MCF 10A (cell line): Measurements from ENCODE around the gene RPP14. TPM values are rescaled to one million over a fixed set of nuclear protein-coding genes. Genes with fewer than 3 reads are reported as not detected.
"Not testable (repeated sequence)": the region's sequence is repeated elsewhere in the genome, so short reads cannot be mapped to it uniquely, and the experiment has no call there.

ENCODE experiments used
- BruUV-seq: library from RNA; stranded (reverse); fragments of 400-500 nt; replicated peaks from 2 replicates; lab custom pipeline; 2021; lab: Mats Ljungman, UMichigan
- CTCF ChIA-PET: fragments of 300-600 bp; sonication (Branson Sonifier 250); formaldehyde crosslinking; extraction: SDS; loops from one replicate; lab custom pipeline; 2021; ENCODE audit warnings: antibody characterized with exemption, inconsistent platforms; lab: Yijun Ruan, JAX
- POLR2A ChIA-PET: fragments of 300-600, 350-650 bp; sonication (Branson Sonifier 250); formaldehyde crosslinking; extraction: SDS; loops from one replicate; lab custom pipeline; 2020; ENCODE audit warnings: antibody characterized with exemption, inconsistent platforms; lab: Yijun Ruan, JAX
- DNase-seq: peaks from one replicate; pipeline ENCODE4 v3.0.0-alpha.2; 2018; ENCODE audit not compliant: unreplicated experiment
- H3K27ac Mint-ChIP-seq: one replicate; pipeline ENCODE4 v1.8.0; 2022; ENCODE audit warnings: mild to moderate bottlenecking, low read depth, mixed read lengths; ENCODE audit not compliant: unreplicated experiment
- H3K27me3 Mint-ChIP-seq: one replicate; pipeline ENCODE4 v1.8.0; 2022; ENCODE audit warnings: mixed read lengths; ENCODE audit not compliant: insufficient read depth, unreplicated experiment
- H3K36me3 Mint-ChIP-seq: one replicate; pipeline ENCODE4 v1.8.0; 2022; ENCODE audit warnings: mild to moderate bottlenecking, moderate library complexity, mixed read lengths; ENCODE audit not compliant: insufficient read depth, unreplicated experiment
- H3K4me1 Mint-ChIP-seq: one replicate; pipeline ENCODE4 v1.8.0; 2022; ENCODE audit warnings: mixed read lengths; ENCODE audit not compliant: insufficient read depth, unreplicated experiment
- H3K4me3 Mint-ChIP-seq: one replicate; pipeline ENCODE4 v1.8.0; 2022; ENCODE audit warnings: mild to moderate bottlenecking, moderate library complexity, mixed read lengths; ENCODE audit not compliant: unreplicated experiment
- H3K9me3 Mint-ChIP-seq: one replicate; pipeline ENCODE4 v1.8.0; 2022; ENCODE audit warnings: mixed read lengths; ENCODE audit not compliant: unreplicated experiment
- CTCF ChIP-seq: fragments of 200-600 bp; IDR thresholded peaks from one replicate; pipeline ENCODE4 v1.8.0; 2022; ENCODE audit warnings: antibody characterized with exemption, mild to moderate bottlenecking; ENCODE audit not compliant: unreplicated experiment
- intact Hi-C: fragments of 100-400 bp; cut with micrococcal nuclease; formaldehyde crosslinking; loops from 2 replicates; pipeline ENCODE4 v1.14.1; 2022
- total RNA-seq: library from RNA; stranded (reverse); gene quantifications from 2 replicates; pipeline ENCODE4 v1.2.3, GENCODE V29; 2022

Gene RPP14
- total RNA-seq, 1 experiment from 2014 or later = 20.0 TPM

- H3K36me3 Mint-ChIP-seq = peaks cover 18% of the 10 kb centered on the region
- POLR2A ChIA-PET = interaction anchor here (0.7 to 1.0 kb wide), 2 partner anchors 12 to 13 kb away, joined by 3 read pairs; no protein-coding TSS in a partner anchor
- no peaks in the 10 kb centered on the region for H3K9me3 Mint-ChIP-seq
- BruUV-seq = no TSS peak
- peak; percentile 15 for DNase-seq
- TF ChIP-seq CTCF = no peak
- intact Hi-C loops = no loop called here
- no peaks in the 10 kb centered on the region for H3K27me3 Mint-ChIP-seq
- no peak overlapping the region for H3K27ac Mint-ChIP-seq
- no peak overlapping the region for H3K4me3 Mint-ChIP-seq
- peaks cover 5% of the 10 kb centered on the region for H3K4me1 Mint-ChIP-seq
- CTCF ChIA-PET = interaction anchor here (0.5 to 1.5 kb wide), 3 partner anchors 44 to 135 kb away, joined by 3 to 5 read pairs (median 4); no protein-coding TSS in a partner anchor
Observed at GRCh38 chr3:58260261-58260731, 45.7 kb upstream of the RPP14 start.

- DNase-seq = peak; percentile 22
- POLR2A ChIA-PET = interaction anchor here (0.7 to 1.0 kb wide), 2 partner anchors 11 to 13 kb away, joined by 3 read pairs; no protein-coding TSS in a partner anchor
- no peak overlapping the region for H3K27ac Mint-ChIP-seq
- H3K9me3 Mint-ChIP-seq = no peaks in the 10 kb centered on the region
- no peak for TF ChIP-seq CTCF
- intact Hi-C loops = no loop called here
- BruUV-seq = no TSS peak
- H3K27me3 Mint-ChIP-seq = no peaks in the 10 kb centered on the region
- H3K4me3 Mint-ChIP-seq = no peak overlapping the region
- peaks cover 18% of the 10 kb centered on the region for H3K36me3 Mint-ChIP-seq
- CTCF ChIA-PET = interaction anchor here (0.6 to 1.5 kb wide), 2 partner anchors 44 to 134 kb away, joined by 3 to 4 read pairs; no protein-coding TSS in a partner anchor
- H3K4me1 Mint-ChIP-seq = peaks cover 5% of the 10 kb centered on the region
Observed at GRCh38 chr3:58260733-58261132, 45.3 kb upstream of the RPP14 start.

- Mint-ChIP-seq H3K27me3 (no peaks in the 10 kb centered on the region), H3K27ac (no peak overlapping the region), H3K4me1 (no peaks in the 10 kb centered on the region), H3K4me3 (no peak overlapping the region), H3K36me3 (peaks cover 7% of the 10 kb centered on the region), H3K9me3 (no peaks in the 10 kb centered on the region)
- POLR2A ChIA-PET = interaction anchor here (1.4 kb wide), 1 partner anchor 11 kb away, joined by 4 read pairs; no protein-coding TSS in a partner anchor
- BruUV-seq = no TSS peak
- CTCF ChIA-PET = no interaction called here
- intact Hi-C loops = no loop called here
- no peak for DNase-seq
- TF ChIP-seq CTCF = no peak
Observed at GRCh38 chr3:58261954-58262666, 43.9 kb upstream of the RPP14 start.

- CTCF ChIA-PET = interaction anchor here (1.2 kb wide), 1 partner anchor 36 kb away, joined by 3 read pairs; no protein-coding TSS in a partner anchor
- Mint-ChIP-seq H3K4me1 (peaks cover 6% of the 10 kb centered on the region), H3K27ac (no peak overlapping the region), H3K36me3 (peaks cover 5% of the 10 kb centered on the region), H3K27me3 (no peaks in the 10 kb centered on the region), H3K9me3 (no peaks in the 10 kb centered on the region), H3K4me3 (no peak overlapping the region)
- BruUV-seq = no TSS peak
- POLR2A ChIA-PET = interaction anchor here (0.9 kb wide), 1 partner anchor 33 kb away, joined by 3 read pairs; no protein-coding TSS in a partner anchor
- TF ChIP-seq CTCF = no peak
- no peak for DNase-seq
- intact Hi-C loops = no loop called here
Observed at GRCh38 chr3:58266577-58266976, 39.5 kb upstream of the RPP14 start.

GRCh38 chr3:58267543-58267942 lies 38.5 kb upstream of the RPP14 start:
- POLR2A ChIA-PET, intact Hi-C loops, BruUV-seq, H3K27me3 Mint-ChIP-seq, H3K9me3 Mint-ChIP-seq, H3K36me3 Mint-ChIP-seq, CTCF ChIA-PET, H3K4me3 Mint-ChIP-seq, H3K27ac Mint-ChIP-seq, DNase-seq: not testable (repeated sequence)
- H3K4me1 Mint-ChIP-seq = peaks cover 14% of the 10 kb centered on the region
